IMR-90 (cell line): ENCODE data around the gene PRTFDC1.

Experiments
- CEBPB ChIP-seq: IDR thresholded peaks from 2 replicates; pipeline ENCODE4 v1.6.1; 2012; ENCODE audit warnings: low read depth, low read length, improper control_type of control experiment
- CHD1 ChIP-seq: IDR thresholded peaks from 2 replicates; pipeline ENCODE4 v1.6.1; 2012; ENCODE audit warnings: low read depth, low read length, improper control_type of control experiment
- MAZ ChIP-seq: IDR thresholded peaks from 2 replicates; pipeline ENCODE4 v1.6.1; 2012; ENCODE audit warnings: low read depth, mild to moderate bottlenecking, low read length, improper control_type of control experiment, moderate library complexity, borderline replicate concordance
- NFE2L2 ChIP-seq: fragments of 150-350 bp; IDR thresholded peaks from 2 replicates; pipeline ENCODE4 v1.6.1; 2016; ENCODE audit warnings: low read depth, mild to moderate bottlenecking, low read length
- POLR2A ChIP-seq: IDR thresholded peaks from 2 replicates; pipeline ENCODE4 v1.6.1; 2012; ENCODE audit warnings: mild to moderate bottlenecking, low read depth, low read length
- RAD21 ChIP-seq: IDR thresholded peaks from 2 replicates; pipeline ENCODE4 v1.6.1; 2012; ENCODE audit warnings: low read length, improper control_type of control experiment
- TF ChIP-seq, protein P1 (sequence below): conservative IDR thresholded peaks from 2 replicates; pipeline ENCODE4 v1.5.1; 2012; ENCODE audit warnings: mild to moderate bottlenecking, low read depth, low read length, improper control_type of control experiment

GRCh38 chr10:24998044-24998443, 45.6 kb upstream of the PRTFDC1 start:
- TF ChIP-seq MAZ (no peak), RAD21 (no peak), POLR2A (no peak), CEBPB (no peak), NFE2L2 (no peak), CHD1 (no peak)
- TF ChIP-seq, protein P1, sequence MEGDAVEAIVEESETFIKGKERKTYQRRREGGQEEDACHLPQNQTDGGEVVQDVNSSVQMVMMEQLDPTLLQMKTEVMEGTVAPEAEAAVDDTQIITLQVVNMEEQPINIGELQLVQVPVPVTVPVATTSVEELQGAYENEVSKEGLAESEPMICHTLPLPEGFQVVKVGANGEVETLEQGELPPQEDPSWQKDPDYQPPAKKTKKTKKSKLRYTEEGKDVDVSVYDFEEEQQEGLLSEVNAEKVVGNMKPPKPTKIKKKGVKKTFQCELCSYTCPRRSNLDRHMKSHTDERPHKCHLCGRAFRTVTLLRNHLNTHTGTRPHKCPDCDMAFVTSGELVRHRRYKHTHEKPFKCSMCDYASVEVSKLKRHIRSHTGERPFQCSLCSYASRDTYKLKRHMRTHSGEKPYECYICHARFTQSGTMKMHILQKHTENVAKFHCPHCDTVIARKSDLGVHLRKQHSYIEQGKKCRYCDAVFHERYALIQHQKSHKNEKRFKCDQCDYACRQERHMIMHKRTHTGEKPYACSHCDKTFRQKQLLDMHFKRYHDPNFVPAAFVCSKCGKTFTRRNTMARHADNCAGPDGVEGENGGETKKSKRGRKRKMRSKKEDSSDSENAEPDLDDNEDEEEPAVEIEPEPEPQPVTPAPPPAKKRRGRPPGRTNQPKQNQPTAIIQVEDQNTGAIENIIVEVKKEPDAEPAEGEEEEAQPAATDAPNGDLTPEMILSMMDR, result no peak
